ENCODE data around the gene CLGN.
"Not testable (repeated sequence)": the region's sequence is repeated elsewhere in the genome, so short reads cannot be mapped to it uniquely, and the experiment has no call there.

Gene CLGN, protein sequence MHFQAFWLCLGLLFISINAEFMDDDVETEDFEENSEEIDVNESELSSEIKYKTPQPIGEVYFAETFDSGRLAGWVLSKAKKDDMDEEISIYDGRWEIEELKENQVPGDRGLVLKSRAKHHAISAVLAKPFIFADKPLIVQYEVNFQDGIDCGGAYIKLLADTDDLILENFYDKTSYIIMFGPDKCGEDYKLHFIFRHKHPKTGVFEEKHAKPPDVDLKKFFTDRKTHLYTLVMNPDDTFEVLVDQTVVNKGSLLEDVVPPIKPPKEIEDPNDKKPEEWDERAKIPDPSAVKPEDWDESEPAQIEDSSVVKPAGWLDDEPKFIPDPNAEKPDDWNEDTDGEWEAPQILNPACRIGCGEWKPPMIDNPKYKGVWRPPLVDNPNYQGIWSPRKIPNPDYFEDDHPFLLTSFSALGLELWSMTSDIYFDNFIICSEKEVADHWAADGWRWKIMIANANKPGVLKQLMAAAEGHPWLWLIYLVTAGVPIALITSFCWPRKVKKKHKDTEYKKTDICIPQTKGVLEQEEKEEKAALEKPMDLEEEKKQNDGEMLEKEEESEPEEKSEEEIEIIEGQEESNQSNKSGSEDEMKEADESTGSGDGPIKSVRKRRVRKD

DNA sequence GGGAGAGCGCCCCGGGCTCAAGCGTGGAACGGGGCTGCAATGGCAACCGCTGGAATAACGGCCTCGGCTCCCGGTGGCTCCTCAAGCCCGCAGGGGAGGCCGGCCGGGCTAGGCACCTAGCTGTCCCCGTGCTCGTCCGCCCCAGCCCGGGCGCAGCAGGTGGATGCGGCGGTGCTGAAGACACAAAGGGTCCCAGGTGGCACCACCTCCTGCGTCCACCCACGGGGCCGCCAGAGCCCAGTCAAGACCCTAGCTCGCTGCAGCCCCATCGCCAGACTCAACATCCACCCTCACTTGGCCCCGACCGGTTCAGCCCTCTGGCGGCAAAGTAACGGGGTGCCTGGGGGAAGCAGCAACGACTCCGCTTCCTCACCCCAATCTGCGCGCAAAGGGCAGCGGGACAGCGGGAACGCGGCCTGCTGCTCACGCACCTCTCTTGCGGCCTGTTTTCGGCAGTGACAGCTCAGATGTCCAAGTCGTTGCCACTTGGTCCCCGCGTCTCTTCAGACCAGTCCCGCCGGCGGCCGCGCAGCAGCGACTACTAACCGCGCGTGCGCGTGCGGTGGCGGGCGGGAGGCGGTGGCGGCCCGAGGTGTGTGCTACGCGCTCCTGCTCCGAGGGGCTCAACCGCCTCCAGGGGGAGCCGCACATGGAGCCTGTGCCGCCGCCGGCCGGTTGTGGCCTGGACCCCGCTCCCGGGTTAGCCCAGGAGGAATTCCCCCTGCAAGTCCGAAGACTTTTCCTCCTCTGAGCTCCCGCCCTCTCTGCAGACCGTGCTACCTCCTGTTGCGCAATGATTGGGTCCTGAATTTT, at the start of gene CLGN:
Gene CLGN (minus strand): TSS at position 543 of the 813 bp plus-strand sequence. CDS start 14,570 bp downstream, outside the sequence.
- peak; percentile 53 for DNase-seq

DNA sequence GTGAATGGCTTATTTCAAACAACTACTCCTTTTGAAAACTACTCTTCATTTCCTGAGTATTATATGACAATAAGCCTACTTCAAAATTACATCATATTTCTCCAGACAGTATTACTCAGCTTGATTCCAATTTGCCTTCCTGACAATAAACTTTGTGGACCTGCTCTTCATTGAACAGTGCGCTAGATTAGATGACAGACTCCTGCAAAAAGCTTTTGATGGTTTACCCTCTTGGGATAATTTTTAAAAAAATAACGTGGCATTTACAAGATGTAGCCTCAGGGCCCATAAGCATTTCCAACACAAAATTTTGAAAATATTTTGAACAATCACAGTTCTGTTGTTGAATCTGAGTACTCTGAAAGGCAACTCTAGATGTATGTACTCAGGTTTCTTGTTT, 44.7 kb upstream of the CLGN start:
- no peak for DNase-seq

DNA sequence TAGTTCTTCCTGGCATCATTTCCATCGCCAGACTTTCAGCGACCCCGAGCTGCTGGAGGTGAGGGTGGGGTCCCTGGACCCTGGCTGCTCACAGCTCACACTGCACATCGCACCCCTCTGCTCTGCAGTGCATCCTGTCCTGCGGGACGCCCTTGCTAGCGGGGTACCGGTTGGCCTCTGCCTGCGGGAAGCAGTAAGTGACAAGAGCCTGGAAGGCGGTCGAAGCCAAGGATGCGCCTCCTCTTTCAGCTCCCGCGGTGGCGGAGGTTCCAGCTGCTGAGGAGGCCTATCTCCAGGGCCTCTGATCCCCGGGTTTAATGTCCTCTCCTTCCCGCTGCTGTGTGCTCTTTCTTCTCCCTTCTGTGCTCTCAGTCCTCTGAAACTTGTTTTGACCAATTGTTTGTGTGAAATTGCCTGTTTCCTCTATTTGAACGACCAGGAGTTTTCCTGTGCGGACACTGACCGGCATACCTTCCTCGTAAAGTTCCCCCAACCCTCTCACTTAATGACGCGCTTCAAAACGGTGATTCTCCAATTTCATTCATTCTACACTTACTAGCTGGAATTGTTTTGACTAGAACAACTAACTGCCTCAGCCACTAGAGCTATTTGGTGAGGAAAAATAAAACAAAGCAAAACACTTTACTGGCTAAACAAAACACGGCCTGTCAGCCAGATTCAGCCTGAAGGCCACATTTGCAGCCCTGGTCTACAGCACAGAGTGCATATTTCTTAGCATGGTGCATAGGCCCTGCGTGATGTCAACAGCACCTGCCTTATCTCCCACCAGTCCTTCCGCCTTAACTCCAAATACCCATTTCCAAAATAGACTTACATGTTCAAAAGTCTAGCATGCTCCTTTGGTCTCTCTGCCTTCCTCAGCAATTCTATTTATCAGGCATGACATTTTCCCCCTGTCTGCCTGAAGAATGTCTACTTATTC, 42.6 kb upstream of the CLGN start:
- DNase-seq, result no peak

DNA sequence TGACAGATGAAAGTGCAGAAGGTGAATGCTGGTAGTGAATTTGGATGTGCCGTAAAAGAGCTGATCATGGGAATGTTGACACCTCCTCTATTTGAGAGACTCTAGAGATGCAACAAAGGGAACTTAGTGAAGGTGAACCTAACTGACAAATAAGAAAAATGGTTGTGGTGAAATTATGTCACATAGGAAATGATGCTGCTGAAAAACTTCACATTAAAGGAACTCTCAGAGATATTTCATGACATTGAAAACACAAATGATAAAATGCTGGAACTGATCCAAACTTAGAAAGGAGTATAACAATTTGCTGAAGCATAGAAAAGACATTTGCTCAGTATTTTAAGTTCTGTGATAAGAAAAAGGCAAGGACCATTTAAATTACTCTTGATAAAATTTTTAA, 38.7 kb upstream of the CLGN start:
- no peak for DNase-seq

DNA sequence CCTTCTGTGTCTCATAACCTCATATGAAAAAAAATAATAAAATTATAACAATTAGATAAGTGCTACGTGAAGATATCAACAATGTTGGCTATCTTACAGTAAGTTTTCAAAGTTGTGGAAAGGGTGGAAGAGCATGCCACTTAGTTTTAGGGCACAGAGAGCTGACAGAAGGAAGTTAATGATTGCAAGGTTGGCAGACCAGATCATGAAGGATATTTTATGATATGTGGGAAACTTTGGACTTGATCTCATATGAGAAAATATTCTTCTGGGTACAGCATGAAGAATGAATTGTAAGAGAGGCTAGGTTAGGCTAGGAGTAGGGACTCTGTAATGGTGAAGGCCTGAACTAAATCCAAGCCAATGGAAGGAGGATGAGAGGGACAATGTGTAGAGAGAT, 36.2 kb upstream of the CLGN start:
- DNase-seq, result no peak

DNA sequence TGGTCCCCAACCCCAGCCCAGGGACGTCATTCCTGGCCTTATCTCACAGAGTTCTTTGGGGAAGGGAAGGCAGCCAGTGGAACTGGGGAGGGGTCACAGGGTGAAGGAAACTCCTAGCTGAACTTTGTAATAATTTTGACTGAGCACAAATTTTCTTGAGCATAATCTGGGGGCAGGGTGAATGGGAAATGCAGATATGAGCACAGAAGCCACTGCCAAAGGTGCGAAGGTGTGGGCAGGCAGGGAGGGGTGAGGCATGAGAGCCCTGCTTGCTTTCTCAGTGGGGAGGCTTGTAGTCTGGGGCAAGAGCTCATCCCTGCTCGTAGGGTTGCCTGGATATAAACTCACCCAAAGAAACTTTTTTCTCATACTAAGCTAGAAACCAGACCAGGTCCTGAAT, 35.7 kb upstream of the CLGN start:
- DNase-seq, result no peak

DNA sequence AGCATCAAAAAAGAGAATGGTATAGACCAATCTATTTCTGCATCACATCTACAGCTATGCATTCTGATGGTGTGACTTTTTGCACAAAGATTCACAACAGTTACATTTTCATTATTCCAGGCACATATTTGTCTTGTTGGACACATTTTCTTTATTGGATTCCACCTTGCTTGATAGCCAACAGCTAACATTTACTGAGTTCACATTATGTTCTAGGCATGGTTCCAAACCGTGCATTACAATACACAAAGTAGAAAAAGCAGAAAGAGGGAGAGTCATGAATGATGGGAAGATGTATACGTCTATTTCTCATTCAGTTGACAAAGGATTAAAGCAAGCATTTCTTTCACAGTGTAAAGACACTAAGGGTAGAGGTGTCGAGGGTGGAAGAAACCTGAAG, 22.9 kb upstream of the CLGN start:
- DNase-seq, result no peak

DNA sequence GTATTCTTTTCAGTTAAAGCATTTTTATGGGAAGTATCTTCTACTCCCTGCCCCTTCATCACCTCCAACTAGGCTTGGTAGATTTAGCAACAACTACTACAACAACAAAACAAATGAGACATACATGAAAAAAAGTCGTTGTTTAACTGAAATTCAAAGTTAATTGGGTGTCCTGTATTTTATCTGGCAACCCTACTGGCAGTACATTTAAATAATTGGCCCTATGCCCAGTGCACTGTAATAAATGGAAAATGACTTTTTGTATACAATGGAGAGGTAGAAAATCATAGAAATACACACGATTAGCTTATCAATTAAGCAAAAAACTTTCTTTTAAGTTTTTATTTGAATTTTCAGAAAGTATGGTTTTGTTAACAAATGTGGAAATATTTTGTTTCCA, 21.4 kb upstream of the CLGN start:
- DNase-seq, result no peak

DNA sequence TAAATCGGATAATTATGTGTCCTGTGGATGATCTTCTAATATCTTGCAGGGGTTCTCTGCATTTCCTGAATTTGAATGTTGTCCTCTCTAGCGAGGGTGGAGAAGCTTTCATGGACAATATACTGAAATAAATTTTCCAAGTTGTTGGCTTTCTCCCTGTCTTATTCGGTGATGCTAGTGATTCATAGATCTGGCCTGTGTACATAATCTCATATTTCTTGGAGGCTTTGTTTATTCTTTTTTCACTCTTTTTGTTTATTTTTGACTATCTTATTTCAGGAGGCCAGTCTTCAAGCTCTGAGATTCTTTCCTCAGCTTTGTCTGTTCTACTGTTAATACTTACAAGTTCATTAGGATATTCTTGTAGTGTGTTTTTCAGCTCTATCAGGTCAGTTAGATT, 20.7 kb upstream of the CLGN start:
- DNase-seq, result no peak

DNA sequence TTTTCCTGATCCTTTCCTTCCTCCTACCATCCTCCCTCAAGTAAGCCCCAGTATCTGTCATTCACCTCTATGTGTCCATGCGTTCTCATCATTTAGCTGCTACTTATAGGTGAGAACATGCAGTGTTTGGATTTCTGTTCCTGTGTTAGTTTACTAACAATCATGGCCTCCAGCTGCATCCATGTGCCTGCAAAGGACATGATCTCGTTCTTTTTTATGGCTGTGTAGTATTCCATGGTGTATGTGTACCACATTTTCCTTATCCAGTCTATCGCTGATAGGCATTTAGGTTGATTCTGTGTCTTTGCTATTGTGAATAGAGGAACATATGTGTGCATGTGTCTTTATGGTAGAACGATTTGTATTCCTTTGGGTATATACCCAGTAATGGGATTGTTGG, 16.9 kb upstream of the CLGN start:
- not testable (repeated sequence) for DNase-seq

DNA sequence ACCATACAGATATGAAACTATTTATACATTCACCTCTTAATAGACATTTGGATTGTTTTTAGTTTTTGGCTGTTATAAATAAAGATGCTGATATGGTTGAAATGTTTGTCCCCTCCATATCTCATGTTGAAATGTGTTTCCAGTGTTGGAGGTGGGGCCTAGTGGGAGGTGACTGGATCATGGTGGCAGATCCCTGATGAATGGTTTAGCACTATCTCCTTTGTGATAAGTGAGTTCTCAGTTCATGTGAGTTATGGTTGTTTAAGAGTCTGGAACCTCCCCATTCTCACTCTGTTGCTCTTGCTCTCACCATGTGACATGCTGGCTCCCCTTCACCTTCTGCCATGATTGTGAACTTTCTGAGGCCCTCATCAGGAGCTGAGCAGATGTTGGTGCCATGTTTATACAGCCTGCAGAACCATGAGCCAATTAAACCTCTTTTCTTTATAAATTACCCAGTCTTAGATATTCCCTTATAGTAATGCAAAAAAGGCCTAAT, 12.2 kb upstream of the CLGN start:
- DNase-seq, result no peak

DNA sequence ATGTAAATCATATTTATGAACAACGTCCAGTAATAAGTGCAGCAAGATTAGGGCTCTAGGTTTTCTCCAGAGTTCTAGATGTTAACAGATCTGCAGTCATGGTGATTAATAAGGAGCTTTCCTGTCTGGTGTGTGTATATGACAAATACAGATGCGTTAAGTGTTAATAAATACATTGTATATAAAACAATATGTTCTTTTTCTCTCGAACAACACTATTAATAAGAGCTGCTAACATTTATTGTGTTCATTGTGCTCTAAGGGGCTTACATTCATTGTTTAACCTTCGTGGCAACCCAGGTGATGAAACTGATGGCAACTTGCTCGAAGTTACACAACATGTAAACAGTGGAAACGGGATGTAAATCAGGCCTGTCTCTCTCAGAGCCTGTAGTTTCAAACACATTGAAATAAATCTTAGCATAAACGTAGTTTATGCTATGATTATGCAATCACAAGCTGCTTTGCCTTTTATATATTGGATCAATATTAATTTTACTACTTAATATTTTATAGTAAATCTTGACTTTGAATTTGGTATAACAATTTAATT, 547 bp upstream of the CLGN start:
- no peak for DNase-seq

DNA sequence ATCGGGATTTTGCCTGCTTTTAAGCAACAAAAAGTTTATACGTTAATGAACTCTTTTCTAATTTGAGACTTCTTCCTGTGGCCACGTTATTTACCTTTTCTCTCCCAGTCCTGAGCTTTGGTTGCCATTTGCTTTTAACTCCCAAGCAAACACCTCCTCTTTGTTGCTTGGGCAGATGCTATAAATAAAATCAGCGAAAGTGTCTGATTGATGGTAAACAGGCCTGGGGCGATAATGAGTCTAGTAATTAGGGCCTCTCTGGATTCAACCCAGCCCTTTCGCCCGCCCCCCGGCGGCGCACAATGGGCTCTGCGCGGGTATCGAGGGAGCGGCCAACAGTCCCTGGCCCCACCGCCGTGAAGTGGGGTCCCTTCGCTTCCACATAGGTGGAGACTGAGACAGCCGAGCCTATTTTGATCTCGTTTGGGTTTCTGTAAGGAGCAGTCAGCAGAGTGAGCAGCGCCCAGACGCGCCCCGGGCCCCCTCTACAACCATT, 790 bp downstream of the CLGN start:
- peak; percentile 32 for DNase-seq

DNA sequence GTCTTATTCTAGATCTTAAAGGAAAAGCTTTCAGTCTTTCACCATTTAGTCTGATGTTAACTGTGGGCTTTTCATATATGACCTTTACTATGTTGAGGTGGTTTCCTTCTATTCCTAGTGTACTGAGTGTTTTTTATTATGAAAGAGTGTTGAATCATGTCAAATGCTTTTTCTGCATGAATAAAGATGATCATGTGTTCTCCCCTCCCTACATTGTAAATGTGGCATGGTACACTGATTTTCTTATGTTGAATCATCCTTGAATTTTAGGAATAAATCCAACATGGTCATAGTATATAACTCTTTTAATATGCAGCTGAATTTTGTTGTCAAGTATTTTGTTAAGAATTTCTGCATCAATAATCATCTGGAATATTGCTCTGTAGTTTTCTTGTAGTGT, 4.3 kb downstream of the CLGN start:
- no peak for DNase-seq

DNA sequence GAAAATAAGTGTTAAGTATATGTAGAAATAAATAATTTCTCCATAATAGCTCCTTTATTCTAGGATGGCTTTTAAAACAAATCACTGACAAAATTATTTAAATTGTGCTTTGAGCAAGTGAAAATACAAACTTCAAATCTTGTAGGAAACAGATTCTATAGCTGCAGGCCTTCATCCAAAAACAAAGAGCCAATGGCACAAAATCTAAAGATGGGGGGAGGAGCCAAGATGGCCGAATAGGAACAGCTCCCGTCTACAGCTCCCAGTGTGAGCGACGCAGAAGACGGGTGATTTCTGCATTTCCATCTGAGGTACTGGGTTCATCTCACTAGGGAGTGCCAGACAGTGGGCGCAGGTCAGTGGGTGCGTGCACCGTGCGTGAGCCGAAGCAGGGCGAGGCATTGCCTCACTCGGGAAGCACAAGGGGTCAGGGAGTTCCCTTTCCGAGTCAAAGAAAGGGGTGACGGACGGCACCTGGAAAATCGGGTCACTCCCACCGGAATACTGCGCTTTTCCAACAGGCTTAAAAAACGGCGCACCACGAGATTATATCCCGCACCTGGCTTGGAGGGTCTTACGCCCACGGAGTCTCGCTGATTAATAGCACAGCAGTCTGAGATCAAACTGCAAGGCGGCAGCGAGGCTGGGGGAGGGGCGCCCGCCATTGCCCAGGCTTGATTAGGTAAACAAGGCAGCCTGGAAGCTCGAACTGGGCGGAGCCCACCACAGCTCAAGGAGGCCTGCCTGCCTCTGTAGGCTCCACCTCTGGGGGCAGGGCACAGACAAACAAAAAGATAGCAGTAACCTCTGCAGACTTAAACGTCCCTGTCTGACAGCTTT, 14.1 kb downstream of the CLGN start:
- DNase-seq, result not testable (repeated sequence)

DNA sequence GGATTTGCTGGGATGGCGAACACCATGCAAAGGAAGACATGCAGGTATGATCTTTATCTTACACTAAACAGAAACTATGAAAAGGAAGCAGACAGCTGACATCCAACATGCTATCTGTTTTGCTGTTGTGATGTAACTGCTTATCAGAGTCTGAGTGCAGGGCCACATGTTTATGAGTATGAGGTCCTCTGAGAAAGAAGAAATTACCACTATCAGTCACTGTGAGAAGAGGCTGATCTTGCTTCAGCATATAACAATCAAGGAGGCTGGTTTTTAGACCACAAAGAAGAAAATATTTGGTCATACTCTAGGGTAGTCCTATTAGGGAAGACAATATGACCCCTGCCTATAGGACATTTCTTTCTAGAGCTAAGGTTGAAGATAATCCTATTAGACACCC, 18.5 kb downstream of the CLGN start:
- no peak for DNase-seq

DNA sequence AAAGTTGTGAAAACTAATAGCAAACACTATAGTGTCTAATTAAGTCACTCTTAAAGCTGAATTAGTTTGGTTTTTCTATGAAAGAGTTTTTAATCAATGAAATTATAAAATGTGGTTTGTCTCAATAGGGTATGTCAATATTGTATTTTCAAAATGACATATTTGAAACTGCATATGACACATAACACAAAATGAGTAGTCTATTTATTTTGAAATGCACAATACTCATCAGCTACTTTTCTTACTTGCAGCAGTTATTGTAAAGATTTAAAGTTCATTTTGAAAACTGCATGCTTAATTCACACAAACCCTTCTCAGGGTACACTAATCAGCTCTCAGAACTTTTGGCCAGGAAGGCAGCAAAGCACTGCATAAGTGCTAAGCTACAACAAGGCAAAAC, 21.2 kb downstream of the CLGN start:
- no peak for DNase-seq

DNA sequence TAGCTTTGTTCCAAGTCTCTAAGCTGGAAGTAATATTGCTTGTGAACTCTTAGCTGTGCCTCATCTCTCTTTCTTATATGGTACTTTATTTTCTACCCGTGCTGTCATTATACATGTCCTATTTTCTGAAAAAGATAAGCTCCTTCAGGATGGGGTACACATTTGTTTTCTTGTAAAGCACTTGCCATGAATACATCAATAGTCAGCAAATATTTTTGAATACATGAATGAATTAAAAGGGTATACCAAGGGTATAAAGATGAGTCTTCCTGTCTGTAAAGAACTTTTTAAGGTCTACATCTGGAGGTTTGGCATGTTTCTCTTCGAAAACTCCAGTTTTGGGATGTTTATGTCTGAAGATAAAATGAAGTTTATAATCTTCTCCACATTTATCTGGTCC, 27.3 kb downstream of the CLGN start:
- no peak for DNase-seq

DNA sequence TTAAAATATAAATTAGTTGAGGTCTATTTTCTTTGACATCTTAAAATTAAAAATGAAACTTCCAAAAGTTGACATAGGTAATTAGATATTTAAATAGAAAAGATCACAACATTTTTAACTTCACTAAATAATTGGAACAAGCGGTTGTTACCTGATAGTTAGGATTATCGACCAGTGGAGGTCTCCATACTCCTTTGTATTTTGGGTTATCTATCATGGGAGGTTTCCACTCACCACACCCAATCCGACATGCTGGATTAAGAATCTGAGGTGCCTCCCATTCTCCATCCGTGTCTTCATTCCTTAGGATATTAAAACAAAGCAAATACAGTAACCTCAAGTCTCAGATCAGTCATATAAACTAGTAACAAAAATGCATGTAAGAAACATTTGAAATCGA, 31.8 kb downstream of the CLGN start:
- no peak for DNase-seq

DNA sequence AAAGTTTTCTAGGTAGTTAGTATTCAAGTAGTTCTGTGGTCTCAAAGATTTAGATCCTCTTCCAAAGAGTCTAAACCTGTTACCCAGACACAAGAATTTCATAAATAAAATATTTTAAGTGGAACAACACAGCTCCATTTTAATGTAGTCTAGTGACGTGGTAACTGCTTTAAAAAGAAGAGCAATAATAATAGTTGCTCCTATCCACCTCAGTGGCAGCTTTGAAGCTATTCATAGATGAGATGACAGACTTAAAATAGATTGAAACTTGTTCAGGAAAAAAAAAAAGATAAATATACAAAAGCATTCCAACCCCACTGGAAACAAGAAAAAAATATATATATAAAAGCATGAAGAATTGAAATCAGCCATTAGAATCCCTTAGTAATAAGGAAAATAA, 39.4 kb downstream of the CLGN start:
- no peak for DNase-seq

DNA sequence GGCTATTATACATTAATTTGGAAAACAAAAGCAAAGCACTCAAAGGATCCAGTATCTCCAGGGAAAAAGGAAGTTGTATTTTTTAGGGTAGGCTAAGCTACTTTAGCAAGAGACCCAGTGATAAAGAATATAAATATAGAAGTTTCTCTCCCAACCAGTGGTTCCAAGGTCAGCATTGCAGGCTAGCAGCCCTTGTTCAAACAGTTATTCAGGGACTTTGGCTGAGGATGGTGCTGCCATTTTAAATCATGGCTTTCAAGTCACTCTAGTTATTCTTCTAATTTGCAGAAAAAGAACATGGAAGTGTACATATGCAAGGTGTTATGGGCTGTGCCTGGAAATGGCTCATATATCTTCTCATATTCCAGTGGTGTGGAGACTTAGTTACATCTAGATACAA, 44.7 kb downstream of the CLGN start:
- no peak for DNase-seq

All from NCI-H774 (cell line).